Measurements from ENCODE around the gene BAHD1.

The BAHD1 gene

GRCh38 chr15:40440743-40441564 lies at the start of gene BAHD1:
BAHD1 (plus strand) TSS chr15:40440953; CDS start chr15:40458465, 17,512 bp downstream.
- peak; percentile 98 for DNase-seq

GRCh38 chr15:40392986-40393948 lies 47.5 kb upstream of the BAHD1 start:
- no peak for DNase-seq

GRCh38 chr15:40397688-40398412 lies 42.9 kb upstream of the BAHD1 start:
- DNase-seq: no peak

- DNase-seq: no peak
Measured at GRCh38 chr15:40398413-40398873, 42.3 kb upstream of the BAHD1 start.

- DNase-seq: no peak
Measured at GRCh38 chr15:40399370-40399769, 41.4 kb upstream of the BAHD1 start.

- peak; percentile 97 for DNase-seq
Measured at GRCh38 chr15:40405501-40406381, 35.0 kb upstream of the BAHD1 start, which contains the start of gene IVD. IVD (plus strand) TSS chr15:40405795; CDS start chr15:40405828, 33 bp downstream.

- DNase-seq: no peak
Measured at GRCh38 chr15:40407330-40407990, 33.3 kb upstream of the BAHD1 start.

- DNase-seq: no peak
Measured at GRCh38 chr15:40409366-40409765, 31.4 kb upstream of the BAHD1 start.

GRCh38 chr15:40410476-40410875 lies 30.3 kb upstream of the BAHD1 start:
- DNase-seq: no peak

- DNase-seq: no peak
Measured at GRCh38 chr15:40412095-40412759, 28.5 kb upstream of the BAHD1 start.

GRCh38 chr15:40413036-40413435 lies 27.7 kb upstream of the BAHD1 start:
- DNase-seq: no peak

- no peak for DNase-seq
Measured at GRCh38 chr15:40414816-40415215, 25.9 kb upstream of the BAHD1 start.

- no peak for DNase-seq
Measured at GRCh38 chr15:40415226-40415625, 25.5 kb upstream of the BAHD1 start.

- no peak for DNase-seq
Measured at GRCh38 chr15:40416056-40416455, 24.7 kb upstream of the BAHD1 start.

GRCh38 chr15:40418126-40418525 lies 22.6 kb upstream of the BAHD1 start:
- DNase-seq: no peak

GRCh38 chr15:40420071-40420713 lies 20.6 kb upstream of the BAHD1 start:
- DNase-seq: no peak

GRCh38 chr15:40420793-40421192 lies 20.0 kb upstream of the BAHD1 start:
- DNase-seq: no peak

- peak; percentile 84 for DNase-seq
Measured at GRCh38 chr15:40421246-40422157, 19.3 kb upstream of the BAHD1 start.
